A549 (cell line): ENCODE data around the gene HHIP.

Experiments
- BHLHE40 ChIP-seq: IDR thresholded peaks from 2 replicates; pipeline ENCODE4 v1.6.1; 2012; ENCODE audit warnings: low read depth, low read length, inconsistent platforms
- CHD2 ChIP-seq: fragments of 150-350 bp; IDR thresholded peaks from 2 replicates; pipeline ENCODE4 v1.6.1; 2014; ENCODE audit warnings: low read length; ENCODE audit not compliant: partially characterized antibody
- CTCF ChIP-seq: fragments of >200 bp; sonication (Bioruptor Twin); formaldehyde crosslinking; IDR thresholded peaks from 3 replicates; pipeline ENCODE4 v1.5.1; 2016
- HDAC2 ChIP-seq: fragments of 200-600 bp; sonication (generic); IDR thresholded peaks from 2 replicates; pipeline ENCODE4 v1.6.1; 2016
- MAFK ChIP-seq: fragments of 450-650 bp; IDR thresholded peaks from 2 replicates; pipeline ENCODE4 v1.6.1; 2014; ENCODE audit not compliant: partially characterized antibody
- MAZ ChIP-seq: fragments of 150-350 bp; IDR thresholded peaks from 2 replicates; pipeline ENCODE4 v1.6.1; 2014; ENCODE audit warnings: antibody characterized with exemption, low read depth, low read length, borderline replicate concordance
- MYC ChIP-seq: IDR thresholded peaks from 2 replicates; pipeline ENCODE4 v1.6.1; 2012; ENCODE audit warnings: mild to moderate bottlenecking, inconsistent platforms, low read length, improper control_type of control experiment, borderline replicate concordance
- POLR2A ChIP-seq: IDR thresholded peaks from 2 replicates; pipeline ENCODE4 v1.6.1; 2012; ENCODE audit warnings: mild to moderate bottlenecking, low read length
- RAD21 ChIP-seq, 2 experiments: fragments of >200 bp in 1 of 2; sonication (Bioruptor Twin) in 1 of 2; formaldehyde crosslinking in 1 of 2; IDR thresholded peaks in 1 of 2; conservative IDR thresholded peaks in 1 of 2; 2 replicates in 1 of 2; 3 replicates in 1 of 2; pipeline ENCODE4 v1.6.1; 2012 to 2018; ENCODE audit warnings: inconsistent platforms in 1 of 2
- USF2 ChIP-seq: fragments of 450-650 bp; IDR thresholded peaks from 2 replicates; pipeline ENCODE4 v1.6.1; 2014; ENCODE audit warnings: antibody characterized with exemption
- TF ChIP-seq, protein P1 (sequence below): fragments of >200 bp; sonication (Bioruptor Twin); formaldehyde crosslinking; IDR thresholded peaks from 3 replicates; pipeline ENCODE4 v1.6.1; 2016
- TF ChIP-seq, protein P2 (sequence below): fragments of 200-600 bp; sonication (generic); IDR thresholded peaks from 2 replicates; pipeline ENCODE4 v1.6.1; 2016; ENCODE audit warnings: antibody characterized with exemption, mild to moderate bottlenecking, moderate library complexity
- TF ChIP-seq, protein P3 (sequence below): IDR thresholded peaks from 2 replicates; pipeline ENCODE4 v1.6.1; 2012

- TF ChIP-seq, protein P1, sequence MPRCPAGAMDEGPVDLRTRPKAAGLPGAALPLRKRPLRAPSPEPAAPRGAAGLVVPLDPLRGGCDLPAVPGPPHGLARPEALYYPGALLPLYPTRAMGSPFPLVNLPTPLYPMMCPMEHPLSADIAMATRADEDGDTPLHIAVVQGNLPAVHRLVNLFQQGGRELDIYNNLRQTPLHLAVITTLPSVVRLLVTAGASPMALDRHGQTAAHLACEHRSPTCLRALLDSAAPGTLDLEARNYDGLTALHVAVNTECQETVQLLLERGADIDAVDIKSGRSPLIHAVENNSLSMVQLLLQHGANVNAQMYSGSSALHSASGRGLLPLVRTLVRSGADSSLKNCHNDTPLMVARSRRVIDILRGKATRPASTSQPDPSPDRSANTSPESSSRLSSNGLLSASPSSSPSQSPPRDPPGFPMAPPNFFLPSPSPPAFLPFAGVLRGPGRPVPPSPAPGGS = no peak
- TF ChIP-seq, protein P2, sequence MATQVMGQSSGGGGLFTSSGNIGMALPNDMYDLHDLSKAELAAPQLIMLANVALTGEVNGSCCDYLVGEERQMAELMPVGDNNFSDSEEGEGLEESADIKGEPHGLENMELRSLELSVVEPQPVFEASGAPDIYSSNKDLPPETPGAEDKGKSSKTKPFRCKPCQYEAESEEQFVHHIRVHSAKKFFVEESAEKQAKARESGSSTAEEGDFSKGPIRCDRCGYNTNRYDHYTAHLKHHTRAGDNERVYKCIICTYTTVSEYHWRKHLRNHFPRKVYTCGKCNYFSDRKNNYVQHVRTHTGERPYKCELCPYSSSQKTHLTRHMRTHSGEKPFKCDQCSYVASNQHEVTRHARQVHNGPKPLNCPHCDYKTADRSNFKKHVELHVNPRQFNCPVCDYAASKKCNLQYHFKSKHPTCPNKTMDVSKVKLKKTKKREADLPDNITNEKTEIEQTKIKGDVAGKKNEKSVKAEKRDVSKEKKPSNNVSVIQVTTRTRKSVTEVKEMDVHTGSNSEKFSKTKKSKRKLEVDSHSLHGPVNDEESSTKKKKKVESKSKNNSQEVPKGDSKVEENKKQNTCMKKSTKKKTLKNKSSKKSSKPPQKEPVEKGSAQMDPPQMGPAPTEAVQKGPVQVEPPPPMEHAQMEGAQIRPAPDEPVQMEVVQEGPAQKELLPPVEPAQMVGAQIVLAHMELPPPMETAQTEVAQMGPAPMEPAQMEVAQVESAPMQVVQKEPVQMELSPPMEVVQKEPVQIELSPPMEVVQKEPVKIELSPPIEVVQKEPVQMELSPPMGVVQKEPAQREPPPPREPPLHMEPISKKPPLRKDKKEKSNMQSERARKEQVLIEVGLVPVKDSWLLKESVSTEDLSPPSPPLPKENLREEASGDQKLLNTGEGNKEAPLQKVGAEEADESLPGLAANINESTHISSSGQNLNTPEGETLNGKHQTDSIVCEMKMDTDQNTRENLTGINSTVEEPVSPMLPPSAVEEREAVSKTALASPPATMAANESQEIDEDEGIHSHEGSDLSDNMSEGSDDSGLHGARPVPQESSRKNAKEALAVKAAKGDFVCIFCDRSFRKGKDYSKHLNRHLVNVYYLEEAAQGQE = no peak
- no peak for TF ChIP-seq BHLHE40
- no peak for TF ChIP-seq HDAC2
- TF ChIP-seq POLR2A = no peak
- no peak for TF ChIP-seq CTCF
- TF ChIP-seq MAFK = no peak
- TF ChIP-seq MYC = no peak
- TF ChIP-seq, protein P3, sequence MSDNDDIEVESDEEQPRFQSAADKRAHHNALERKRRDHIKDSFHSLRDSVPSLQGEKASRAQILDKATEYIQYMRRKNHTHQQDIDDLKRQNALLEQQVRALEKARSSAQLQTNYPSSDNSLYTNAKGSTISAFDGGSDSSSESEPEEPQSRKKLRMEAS = no peak
- TF ChIP-seq CHD2 = no peak
- TF ChIP-seq MAZ = no peak
- TF ChIP-seq USF2 = no peak
- TF ChIP-seq RAD21 (conservative IDR thresholded peaks at IDR 0.05 in 1 of 2, IDR thresholded peaks at IDR 0.05 in 1 of 2) = no peak
These were observed 790 bp upstream of the HHIP start for GRCh38 chr4:144645102-144645630.
